SW480 (cell line): ENCODE data around the gene IRAG1.

Source experiments
- DNase-seq: peaks from one replicate; pipeline ENCODE4 v3.0.0-alpha.2; 2016; ENCODE audit warnings: low spot score

Gene IRAG1, protein sequence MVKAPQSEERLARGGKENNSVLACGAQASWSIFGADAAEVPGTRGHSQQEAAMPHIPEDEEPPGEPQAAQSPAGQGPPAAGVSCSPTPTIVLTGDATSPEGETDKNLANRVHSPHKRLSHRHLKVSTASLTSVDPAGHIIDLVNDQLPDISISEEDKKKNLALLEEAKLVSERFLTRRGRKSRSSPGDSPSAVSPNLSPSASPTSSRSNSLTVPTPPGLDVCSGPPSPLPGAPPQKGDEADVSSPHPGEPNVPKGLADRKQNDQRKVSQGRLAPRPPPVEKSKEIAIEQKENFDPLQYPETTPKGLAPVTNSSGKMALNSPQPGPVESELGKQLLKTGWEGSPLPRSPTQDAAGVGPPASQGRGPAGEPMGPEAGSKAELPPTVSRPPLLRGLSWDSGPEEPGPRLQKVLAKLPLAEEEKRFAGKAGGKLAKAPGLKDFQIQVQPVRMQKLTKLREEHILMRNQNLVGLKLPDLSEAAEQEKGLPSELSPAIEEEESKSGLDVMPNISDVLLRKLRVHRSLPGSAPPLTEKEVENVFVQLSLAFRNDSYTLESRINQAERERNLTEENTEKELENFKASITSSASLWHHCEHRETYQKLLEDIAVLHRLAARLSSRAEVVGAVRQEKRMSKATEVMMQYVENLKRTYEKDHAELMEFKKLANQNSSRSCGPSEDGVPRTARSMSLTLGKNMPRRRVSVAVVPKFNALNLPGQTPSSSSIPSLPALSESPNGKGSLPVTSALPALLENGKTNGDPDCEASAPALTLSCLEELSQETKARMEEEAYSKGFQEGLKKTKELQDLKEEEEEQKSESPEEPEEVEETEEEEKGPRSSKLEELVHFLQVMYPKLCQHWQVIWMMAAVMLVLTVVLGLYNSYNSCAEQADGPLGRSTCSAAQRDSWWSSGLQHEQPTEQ

DNA sequence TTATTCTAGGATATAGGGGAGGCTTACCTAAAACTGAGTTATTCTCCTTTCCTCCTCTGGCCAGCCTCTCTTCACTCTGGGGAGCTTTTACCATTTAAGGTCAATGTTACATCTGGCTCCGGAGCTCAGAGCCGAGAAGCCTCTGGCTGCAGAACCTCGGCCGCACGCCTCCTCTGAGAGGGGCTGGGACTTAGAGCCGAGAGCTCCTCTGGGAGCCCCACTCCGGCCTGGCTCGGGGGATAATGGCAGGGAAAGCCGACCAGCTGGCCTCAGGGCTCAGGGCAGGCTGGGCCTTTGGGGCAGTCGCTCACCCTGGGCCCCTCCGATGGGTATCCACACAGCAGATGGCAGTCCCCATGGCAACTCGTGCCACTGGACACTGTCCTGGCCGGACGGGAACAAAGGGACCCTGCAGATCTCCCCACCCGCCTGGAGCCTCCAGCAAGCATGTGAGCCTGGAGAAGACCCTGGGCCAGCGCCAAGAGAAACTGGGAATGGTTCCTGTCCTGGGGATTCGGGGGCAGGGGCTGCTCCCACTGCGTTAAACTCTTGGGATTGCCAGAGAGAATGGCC is at the start of gene IRAG1:
Gene IRAG1, minus strand, starts transcription at position 247 of the 573 bp plus-strand sequence. Its CDS starts 153 bp downstream, at position 94.
- no peak for DNase-seq

DNA sequence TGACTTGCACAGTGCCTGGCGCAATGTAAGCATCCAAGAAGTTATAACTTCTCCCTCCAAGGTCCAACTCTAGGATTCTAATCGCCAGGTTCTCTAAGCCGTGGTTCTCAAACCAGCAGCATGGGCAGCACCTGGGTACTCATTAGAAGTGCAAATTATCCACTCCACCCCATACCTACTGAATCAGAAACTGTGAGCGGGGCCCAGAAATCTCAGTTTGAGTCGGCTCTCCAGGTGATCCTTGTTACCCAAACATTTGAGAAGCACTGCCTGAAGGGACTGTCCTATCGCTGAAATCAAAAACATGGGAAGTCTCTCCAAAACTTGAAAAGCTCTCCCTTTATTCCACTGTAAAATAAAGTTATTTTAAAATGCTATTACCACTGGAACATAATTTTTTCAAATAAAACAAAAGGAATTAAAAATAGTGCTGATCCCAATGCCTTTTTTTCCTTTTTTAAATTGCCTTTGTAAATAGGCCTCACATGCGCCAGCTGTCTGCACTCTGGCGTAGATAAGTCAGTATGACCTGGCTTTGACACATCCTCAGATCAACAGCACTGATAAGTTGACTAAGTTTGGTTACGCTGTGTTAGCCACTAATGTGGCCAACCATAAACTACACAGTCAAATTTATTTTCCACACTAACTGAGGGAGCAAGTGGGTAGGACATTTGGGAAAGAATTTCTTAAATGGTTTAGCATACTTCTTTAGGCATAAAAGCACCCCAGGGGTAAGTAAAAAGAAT is 49.1 kb upstream of the IRAG1 start:
- no peak for DNase-seq

DNA sequence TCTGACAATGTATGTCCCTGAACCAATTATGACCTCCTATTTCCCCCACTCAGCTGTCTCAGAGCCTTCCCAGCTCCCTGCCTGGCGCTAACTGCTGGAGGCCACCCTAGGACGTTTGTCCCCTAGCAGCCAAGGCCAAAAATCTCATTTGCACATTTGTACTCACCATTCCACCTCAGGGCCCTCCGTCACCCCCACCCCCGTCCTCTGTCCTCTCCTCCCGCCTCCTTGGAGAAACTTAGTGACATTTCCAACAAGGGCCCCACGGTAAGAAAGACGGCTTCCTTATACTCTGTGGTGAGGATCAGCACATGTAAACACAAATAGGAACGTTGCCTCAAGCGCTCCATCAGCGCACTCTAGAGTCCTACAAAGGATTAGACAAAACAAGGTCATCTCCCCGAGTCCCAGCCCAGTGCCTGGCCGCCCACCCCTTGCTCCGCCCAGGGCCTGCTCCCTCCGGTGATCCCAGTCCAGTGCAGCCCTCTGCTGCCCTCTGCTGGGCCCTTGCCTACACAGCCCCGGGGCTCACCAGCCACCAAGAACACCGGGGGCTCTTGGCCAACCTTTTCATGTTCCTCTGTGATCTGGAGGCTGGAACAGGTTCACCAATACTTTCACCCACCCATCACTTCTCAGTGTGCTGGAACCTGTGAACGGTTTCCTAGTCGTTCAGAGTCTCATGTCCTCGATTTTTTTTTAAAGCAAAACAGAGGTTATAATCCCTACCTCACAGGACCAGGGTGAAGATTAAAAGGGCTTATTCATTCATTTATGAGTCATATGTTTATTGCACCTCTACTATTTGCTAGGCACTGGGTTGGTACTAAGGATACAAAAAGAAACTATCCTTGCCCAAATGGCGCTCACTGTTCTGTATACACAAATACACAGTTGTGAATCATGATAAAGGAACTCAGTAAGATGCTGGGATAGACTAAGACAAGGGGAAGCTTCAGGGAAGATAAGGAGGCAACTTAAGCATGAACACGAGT is 42.2 kb upstream of the IRAG1 start:
- DNase-seq = peak; percentile 96

DNA sequence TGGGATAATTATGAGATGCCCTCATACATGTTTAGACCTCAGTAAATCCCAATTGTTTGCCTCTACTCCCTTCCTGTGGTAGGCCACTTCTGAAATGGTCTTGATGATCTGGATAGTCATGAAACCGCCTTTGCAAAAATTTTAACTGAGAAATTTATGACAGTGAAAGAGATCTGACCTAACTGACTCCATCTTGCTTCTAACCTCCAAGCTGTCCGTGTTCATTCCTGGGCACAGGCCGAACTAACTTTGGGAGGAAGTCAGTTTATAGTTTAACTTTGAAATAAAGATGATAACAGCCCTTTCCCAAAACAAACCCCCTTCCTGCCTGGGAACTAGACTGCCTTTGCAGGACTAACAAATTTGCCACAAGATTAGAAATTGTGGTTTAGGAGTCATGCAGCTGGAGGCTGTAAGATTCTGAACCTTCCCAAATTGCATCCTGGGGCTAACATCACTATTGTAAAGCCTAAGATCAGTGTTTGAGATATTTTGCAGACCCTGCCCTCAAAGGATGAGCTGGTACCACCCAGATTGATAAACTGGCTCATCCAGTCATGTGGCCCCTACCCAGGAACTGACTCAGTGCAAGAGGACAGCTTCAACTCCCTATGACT is 37.6 kb upstream of the IRAG1 start:
- DNase-seq = no peak

DNA sequence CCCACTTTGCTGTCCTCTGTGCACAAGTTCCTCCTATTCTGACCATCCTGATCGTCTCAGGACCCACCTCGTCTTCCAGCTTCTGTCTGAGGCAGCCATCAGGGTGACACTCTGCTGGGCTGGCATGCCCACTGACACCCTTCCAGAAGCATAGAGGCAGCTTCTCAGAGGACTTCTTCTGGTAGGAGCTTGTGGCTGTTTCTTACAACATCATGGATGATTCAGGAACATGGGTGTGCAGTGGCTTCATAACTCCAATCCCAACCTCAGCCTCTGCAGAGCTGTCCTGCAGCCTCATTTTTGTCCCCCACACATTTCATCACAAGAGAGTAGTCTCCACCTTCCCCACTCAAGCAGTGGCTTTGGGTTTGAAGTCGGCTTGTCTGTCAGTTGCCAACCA is 36.6 kb upstream of the IRAG1 start:
- DNase-seq = no peak

DNA sequence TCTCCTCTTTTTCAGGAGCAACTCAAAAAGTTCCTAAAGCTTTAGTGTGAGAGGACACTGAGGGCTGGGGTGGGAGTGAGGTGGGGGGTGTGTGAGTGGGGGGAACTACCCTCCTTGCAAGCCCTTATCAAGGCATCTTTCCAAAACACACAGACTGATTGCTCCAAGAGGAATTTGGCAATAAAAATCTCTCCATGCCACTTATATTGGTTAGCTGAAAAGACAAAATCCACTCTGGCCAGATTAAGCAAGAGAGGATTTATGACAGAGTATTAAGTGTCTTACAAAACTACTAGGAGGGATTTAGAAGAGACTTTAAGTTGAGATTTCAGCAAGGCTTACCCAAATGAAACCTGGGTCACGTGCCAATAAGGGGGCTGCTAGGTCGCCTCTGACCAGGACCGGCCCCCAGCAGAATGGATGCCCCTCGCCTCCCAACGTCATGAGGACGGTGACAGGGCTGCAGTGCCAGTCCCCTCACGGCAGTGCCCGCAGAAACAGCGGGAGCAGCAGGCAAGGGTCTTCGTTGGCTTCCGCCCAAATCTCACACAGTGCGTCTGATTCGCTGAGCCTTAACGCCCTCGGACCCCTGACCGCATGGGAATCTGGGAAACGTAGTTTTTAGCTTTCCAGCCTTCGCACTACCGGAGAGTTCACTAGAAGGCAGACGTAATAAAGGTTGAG is 35.4 kb upstream of the IRAG1 start:
- DNase-seq = no peak

DNA sequence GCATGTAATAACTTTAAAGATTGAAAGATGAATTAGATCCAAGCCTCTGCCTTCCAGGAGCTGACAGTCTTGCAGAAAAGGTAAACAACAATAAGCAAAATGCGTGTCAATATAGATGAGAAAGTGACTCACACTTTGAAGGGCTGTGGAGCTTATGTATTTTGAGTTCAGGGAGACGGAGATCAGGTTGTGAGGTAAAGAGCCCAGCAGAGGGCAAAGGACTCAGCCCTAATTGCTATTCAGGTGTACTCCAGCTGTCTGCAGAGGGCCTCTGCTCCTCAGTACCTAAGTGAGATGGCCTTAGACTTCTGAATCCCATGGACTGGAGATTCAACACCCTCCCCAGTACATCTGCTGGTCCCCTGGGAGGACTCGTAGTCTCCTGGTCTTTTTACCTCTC is 34.6 kb upstream of the IRAG1 start:
- peak; percentile 61 for DNase-seq

DNA sequence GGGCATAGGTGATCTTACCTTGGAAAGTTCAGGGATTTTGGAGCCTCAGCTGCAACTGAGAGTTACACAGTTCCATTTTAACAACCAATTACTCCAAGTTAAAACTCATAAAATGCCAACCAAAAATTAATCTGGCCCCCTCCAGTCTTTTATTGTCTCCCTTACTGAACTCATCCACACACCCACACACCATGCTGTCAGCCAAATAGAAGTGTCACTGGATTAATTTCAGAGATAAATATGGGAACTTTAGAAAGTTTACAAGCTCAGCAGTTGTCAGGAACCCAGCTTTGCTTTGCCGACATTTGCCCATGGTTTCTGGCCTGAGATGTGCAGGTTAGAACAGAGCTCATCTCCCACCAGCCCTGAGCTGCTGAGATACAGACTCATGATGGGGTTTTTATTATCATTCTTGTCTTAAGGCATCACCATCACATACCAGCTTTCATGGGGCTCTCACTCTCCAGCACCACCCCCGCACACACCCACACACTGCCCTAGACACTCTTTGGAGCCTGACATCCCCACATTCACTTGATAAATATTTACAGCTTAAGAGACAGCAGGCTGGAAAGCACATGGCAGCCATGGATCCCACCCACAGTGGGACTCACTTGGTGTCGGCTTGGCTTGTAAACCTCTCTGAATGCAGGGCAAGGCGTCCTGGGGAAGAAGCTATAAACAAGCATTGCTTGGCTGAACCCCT is 33.7 kb upstream of the IRAG1 start:
- DNase-seq = peak; percentile 9

DNA sequence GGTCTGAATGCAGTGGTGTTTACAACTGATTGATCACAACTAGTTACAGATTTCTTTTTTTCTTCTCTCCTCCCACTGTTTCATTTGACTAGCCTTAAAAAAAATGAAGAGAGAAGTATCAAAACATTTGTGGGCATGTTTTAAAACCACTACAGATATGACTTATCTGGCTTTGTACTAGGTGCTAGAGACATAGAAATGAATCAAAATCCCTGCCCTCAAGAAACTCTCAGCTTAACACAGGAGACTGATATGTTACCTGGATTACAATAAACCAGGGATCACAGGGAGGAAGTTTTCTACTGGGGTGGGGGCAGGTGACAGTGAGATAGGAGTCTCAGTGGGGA is 32.3 kb upstream of the IRAG1 start:
- no peak for DNase-seq

DNA sequence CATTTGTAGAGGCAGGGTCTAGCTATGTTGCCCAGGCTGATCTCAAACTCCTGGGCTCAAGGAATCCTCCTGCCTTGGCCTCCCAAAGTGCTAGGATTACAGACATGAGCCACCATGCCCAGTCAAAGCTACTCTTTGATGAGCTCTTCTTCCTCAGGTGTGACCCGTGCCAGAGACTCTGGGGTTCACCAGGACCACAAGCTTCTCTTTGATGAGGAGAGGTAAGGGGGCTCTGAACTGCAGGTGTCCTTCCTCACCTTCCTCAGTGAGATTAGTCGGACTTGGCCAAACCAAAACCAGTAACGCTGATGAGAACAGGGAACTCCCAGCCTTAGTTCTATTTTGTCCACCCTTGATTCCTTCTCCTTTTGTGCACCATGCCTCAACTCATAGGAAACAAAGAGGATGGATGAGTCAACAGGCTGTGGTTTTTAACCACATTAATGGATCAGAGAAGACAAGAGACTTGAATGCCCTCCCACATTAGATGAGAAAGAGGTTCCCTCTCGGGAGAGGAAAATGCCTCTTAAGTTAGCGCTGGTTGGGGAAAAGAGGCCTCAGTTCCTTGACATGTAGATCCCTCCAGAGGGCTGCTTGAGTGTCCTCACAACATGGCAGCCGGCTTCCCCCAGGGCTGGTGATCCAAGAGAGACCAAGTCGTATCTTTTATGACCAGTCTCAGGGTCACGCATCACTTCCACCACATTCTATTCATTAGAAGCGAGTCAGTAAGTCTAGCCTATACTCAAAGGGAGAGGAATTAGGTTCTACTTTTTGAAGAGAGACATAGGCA is 31.8 kb upstream of the IRAG1 start:
- peak; percentile 96 for DNase-seq

DNA sequence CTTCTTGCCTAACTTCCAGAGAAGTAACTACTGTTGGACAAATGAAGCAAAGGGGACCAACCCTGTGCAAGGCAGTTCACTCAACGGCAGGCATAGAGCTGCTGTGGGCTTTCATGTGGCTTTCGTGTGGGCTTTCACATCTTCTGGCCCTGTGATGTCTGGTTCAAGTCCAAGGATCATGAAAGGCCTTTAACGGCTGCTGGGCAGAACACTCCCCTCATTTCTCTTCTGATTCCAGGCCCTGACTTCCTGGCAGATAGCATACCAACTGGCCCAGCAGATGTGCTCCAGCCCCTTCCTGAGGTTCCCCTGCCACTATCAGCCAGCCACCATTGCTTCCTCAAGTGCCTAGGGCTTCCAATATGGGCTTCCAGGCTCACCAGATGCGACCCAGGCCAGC is 28.8 kb upstream of the IRAG1 start:
- DNase-seq = peak; percentile 89

DNA sequence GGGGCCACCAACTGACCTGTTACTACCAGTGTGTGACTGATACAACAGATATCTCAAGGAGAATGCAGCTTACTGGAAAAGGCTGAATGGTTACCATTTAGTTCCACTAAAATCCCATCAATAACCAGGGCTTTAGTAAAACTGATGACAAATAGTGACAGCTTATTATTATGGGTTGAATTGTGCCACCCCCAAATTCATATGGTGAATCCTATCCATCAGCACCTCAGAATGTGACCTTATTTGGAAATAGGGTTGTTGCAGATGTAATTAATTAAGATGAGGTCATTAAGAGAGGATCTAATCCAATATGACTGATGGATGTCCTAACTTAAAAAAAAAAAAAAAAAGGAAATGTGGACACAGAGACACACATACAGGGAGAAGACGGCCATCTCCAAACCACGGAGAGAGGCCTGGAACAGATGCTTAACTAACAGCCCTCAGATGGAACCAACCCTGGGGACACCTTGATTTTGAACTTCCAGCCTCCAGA is 27.4 kb upstream of the IRAG1 start:
- no peak for DNase-seq

DNA sequence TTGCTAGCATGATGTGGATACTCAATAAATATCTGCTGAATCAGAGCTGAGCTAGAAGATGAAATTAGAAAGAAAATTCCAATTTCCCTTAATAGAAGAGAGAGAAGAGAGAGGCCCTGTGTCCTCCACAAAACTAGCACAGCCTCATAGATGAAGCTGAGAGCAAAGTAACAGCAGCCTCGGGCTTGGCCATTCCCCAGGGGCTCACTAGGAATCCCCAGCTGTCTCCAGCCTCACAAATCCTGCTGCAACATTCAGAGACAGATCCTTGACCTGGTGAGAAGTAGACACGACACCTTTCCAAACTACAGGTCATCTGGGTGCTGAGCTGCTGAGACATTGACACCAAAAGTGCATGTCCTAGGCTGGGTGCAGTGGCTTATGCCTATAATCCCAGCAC is 26.1 kb upstream of the IRAG1 start:
- no peak for DNase-seq

DNA sequence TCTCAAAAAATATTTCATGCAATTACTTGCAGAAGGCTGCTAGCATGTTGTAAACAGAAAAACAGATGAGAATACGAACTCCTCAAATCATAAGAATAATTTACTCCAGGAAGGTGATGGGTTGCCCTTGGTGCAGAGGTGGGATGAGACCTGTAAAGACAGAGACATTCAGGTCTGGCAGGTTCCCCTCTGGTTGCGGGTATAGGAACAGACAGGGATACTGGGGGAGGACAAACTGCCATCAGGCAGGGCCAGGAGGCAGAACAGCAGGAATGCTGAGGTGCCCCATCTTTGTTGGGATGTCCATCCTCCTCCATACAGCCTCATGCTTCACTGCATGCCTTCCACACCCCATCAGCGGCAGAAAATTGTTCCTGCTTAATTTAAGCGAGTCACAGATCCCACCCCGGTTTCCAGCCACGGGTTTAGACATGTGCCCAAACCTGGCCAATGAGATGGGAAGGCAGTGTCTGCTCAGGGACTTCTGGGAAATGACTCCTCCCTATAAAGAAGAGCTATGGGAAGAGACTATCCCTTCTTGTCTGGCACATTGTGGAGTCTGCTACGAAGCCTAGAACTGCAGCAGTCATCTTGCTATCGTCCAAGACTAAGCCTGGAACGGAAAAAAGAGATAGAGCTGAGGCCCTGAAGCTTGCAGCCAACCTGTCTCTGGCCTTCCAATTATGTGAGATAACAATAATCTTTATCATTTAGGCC is 23.1 kb upstream of the IRAG1 start:
- DNase-seq = no peak

DNA sequence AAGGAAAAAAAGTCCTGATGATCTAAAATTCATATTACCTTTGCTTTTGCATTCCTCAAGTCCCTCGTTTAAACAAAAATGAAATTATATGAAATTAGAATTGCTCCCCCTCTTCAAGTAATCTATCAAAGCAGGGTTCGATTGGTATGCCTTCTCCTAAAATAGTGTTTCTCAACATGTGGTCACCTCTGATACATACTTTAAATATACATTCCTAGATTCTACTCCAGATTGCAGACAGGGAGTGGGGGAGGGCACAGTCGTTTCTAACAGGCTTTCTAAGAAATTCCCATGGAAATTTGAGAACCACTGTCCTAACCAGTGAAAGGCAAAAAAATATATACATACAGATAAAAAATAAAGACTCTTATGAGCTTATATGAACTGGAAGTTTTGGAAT is 22.6 kb upstream of the IRAG1 start:
- DNase-seq = peak; percentile 13

DNA sequence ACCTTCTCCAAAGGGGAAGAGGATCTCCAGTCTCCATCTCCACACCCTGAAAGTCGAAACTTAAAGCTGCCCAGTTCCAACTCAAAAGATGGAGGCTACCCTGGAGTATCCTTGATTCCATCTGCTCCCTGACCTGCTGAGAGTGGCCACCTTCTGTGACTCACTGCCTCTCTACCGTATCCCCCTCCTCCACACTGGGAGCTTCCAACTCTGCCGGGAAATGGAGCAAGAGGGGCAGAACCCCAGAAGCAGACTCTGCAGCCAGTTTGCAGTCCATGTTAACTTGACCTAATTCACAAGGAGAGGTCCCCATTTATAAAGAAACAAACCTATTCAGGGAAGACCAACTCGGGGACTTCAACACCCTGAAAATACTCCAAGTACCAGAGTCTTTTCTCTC is 22.0 kb upstream of the IRAG1 start:
- no peak for DNase-seq

DNA sequence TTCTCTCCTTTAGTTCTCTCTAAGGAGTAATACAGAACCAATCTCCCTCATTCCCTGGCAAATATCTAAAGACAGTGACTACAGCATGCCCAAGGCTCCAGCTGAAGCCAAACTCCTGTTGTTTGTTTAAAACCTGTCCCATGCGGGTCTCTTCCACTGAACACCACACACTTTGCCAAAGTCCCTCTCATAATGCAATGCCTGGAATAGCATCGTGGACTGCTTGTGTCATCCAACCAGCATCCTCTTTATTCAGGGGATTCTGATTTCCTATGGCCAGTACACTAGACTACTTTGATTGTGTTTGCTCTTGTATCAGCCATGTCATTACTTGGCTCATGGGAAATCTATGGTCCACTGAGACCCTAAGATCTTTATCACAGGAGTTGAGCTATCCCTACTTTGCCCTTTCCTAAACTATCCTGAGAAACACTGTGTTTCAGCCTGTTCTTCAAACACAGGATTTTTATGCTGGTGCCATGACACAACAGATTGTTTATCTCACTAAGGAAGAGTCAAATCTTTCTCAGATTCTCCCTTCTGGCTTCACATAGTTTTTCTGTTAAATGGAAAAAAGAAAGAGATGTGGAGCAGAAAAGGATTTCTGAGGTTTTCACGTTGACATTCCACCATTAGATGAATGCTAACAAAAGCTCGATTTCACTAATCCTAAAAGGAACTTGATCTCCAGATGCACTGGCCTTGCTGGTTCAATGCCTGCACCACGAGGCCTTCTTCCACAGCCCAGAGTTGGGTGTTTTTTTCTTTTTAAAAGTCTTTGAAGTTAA is 15.9 kb upstream of the IRAG1 start:
- DNase-seq = no peak
